ENCODE data around the gene TEX29.

TEX29 gene

DNA sequence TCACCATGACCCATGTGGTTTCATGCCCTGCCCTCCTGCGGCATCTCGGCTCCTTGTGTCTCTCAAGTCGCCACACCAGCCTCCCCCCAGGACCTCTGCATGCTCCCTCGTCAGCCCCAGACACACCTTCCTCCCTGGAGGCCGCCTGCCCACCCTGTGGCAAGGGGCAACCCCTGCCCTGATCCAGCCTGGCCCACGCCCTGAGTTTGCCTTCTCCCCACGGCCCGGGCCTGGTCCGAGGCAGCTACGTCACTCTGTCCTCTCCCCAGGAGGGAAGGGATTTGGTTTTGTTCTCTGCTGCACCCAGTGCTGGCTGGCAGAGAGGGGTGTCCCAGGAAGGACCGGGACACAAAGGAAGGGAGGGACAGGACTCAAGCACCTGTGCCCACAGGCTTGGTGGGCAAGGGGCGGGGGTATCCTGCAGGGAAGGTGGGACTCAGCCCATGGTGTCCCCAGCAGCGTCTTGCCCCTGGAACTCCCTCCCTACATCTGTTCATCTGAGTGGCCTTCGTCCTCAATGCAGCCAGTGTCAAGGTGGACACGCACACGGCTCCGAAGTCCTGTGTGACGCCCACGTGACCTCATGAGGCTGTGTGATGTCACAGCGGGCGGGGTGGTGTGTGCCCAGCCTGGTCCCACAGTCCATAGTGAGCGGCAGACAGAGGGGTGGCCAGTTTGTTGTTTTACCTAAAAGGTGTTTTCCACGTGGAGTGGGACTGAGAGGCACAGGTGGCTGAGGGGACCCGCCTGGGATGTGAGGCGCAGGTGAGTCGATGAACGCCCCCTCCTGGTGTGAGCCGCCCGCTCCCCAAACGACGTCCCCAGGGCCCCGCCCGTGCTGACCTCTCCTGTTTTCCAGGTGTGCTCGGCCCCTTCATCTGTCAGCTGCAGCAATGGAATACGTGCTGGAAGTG, at the start of gene TEX29:
TSS of gene TEX29 (plus strand) at position 645 of the 914 bp plus-strand sequence. CDS start at position 894, 249 bp downstream.
- H3K4me1 Mint-ChIP-seq (ENCODE audit: low read depth), result peaks cover 2% of the 10 kb centered on the region

DNA sequence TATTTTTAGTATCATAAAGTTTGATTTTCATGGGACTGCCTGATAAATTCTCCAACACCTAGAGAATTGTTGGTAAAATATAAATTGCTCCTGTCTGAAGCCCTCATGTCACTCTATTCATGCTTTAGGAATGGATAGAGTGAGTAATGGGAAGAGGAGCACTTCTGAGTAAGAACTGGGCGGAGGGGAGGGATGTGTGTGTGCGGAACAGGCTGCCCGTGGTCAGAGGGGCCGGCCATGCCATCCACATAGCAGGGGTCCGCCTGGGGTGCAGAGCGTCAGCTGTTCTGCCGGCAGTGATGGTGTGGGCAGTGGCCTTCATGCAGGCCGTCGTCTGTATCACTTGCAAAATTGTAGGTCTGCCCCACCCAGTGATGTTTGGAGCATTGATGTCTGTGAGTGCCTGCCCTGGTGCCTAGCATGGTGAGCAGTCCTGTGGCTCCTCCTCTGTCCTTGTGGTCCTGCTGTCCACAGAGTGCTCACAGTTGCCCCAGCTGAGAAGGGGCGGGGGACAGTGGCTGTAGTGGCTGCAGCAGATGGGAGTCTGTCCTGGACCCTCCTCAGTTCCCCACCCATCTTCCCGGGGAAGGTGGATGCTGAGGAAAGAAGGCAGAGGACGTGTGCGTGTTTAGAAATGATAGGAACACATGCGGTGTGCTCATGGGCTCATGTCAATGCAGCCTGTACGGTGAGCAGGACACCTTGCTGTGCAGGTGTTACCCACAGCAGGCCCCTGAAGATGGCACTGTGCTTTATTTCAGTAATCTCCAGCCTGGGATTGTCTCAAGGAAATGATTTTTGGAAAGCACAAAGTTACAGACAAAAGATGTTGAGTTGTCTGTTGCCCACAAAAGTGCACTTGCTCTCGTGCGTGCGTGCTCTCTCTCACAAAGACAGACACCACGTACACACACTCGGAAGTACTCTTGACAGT, 49.4 kb upstream of the TEX29 start:
- peaks cover 48% of the 10 kb centered on the region for H3K36me3 Mint-ChIP-seq (ENCODE audit: low read depth)
- no peaks in the 10 kb centered on the region for H3K9me3 Mint-ChIP-seq
- peaks cover 18% of the 10 kb centered on the region for H3K4me1 Mint-ChIP-seq (ENCODE audit: low read depth)
- H3K27me3 Mint-ChIP-seq (ENCODE audit: low read depth), result no peaks in the 10 kb centered on the region
- no peak overlapping the region for H3K4me3 Mint-ChIP-seq
- DNase-seq (ENCODE audit: low spot score), result no peak
- no peak overlapping the region for H3K27ac Mint-ChIP-seq

More for the DNA sequence above, at the start of gene TEX29:
- Mint-ChIP-seq H3K9me3 (no peaks in the 10 kb centered on the region), H3K27me3 (ENCODE audit: low read depth) (no peaks in the 10 kb centered on the region), H3K36me3 (ENCODE audit: low read depth) (no peaks in the 10 kb centered on the region), H3K27ac (no peak within 1 kb of the TSS), H3K4me3 (no peak within 1 kb of the TSS)
- DNase-seq (ENCODE audit: low spot score), result no peak

DNA sequence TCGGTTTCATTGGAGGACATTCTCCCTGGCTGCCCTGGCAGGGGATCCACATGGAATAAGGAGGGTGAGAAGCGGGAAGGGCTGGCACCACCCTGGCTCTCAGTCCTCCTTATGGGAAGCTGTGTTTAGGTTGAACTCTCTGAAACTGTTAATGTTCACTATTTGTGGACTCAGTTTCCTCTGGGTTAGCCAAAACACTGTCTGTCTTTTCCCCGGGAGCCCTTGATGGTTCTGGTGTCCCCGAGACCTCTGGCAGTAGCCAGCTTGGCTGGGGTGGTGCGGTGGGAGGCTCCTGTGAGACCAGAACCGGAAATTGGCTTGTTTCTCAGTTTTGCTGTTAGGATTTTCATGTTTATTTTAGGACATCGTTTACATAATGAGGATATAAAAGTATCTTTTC, 48.3 kb upstream of the TEX29 start:
- DNase-seq (ENCODE audit: low spot score), result no peak
- Mint-ChIP-seq H3K4me1 (ENCODE audit: low read depth) (peaks cover 25% of the 10 kb centered on the region), H3K27me3 (ENCODE audit: low read depth) (no peaks in the 10 kb centered on the region), H3K27ac (no peak overlapping the region), H3K4me3 (no peak overlapping the region), H3K9me3 (no peaks in the 10 kb centered on the region), H3K36me3 (ENCODE audit: low read depth) (peaks cover 53% of the 10 kb centered on the region)

DNA sequence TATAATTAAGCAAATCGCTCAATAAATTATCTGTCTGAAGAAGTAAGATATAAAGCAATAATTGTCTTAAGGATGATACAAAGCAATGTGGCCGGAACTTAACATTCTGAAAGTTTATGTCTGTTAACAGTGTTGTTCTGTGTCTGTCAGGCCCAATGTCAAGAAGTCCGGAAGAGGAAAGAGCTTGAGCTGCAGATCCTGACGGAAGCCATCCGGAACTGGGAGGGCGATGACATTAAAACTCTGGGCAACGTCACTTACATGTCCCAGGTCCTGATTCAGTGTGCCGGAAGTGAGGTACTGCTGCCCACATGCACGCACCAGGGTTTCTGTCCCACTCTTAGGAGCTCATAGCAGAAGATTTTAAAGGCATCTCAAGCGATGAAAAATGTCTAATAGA, 45.1 kb upstream of the TEX29 start:
- DNase-seq (ENCODE audit: low spot score), result no peak
- peak overlapping the region; percentile 35 for H3K27ac Mint-ChIP-seq
- H3K4me3 Mint-ChIP-seq, result no peak overlapping the region

DNA sequence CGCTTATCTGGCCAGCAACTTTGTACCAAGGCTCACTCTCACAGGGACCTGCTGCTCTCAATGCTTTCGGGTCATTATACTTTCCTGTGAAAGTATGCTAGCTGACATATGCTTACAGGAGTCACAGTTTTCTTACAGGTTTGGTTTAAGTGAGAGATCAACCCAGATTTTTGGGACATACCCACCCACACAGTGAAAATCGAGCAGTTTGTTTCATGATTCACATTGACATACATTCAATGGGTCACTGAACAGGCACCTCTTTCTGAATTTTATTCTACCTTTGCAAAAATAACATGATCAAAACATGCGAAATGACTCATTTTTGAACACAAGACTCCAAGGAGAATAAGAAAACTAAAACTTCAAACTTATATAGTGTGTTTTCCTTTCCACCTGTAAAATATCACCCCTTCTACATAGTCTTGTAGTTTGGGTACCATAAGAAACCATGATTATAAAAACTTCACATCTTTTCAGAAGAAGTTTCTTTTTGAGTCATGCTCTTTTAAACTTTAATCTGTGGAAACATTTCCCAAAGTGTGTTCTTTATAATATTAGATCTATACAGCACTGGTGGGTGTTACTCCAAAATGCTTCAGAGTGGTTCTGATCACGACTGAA, 44.3 kb upstream of the TEX29 start:
- DNase-seq (ENCODE audit: low spot score), result no peak
- Mint-ChIP-seq H3K27ac (peak overlapping the region; percentile 35), H3K27me3 (ENCODE audit: low read depth) (no peaks in the 10 kb centered on the region), H3K9me3 (no peaks in the 10 kb centered on the region), H3K4me3 (no peak overlapping the region), H3K36me3 (ENCODE audit: low read depth) (peaks cover 61% of the 10 kb centered on the region), H3K4me1 (ENCODE audit: low read depth) (peaks cover 25% of the 10 kb centered on the region)

More for the DNA sequence above, 45.1 kb upstream of the TEX29 start:
- Mint-ChIP-seq H3K4me1 (ENCODE audit: low read depth) (peaks cover 26% of the 10 kb centered on the region), H3K36me3 (ENCODE audit: low read depth) (peaks cover 59% of the 10 kb centered on the region), H3K9me3 (no peaks in the 10 kb centered on the region), H3K27me3 (ENCODE audit: low read depth) (no peaks in the 10 kb centered on the region)

DNA sequence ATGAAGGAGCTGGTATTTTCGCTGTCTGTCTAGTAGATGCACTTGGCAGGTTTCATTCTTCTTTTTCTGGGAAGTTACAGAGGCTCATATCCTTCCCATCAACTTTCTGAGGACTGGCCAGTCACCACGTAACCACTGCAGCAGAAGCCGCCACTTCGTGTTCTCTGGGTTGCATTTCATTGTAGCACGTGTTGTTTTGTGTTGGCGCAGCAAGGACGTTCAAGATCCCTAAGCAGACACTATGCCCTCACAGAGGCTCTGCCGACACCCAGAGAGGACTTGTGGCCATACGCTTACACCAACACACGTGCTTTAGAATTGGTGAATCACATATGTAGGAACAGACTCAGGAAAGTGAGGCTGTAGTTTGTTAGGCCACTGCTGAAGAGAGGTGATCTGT, 42.2 kb upstream of the TEX29 start:
- Mint-ChIP-seq H3K36me3 (ENCODE audit: low read depth) (peaks cover 62% of the 10 kb centered on the region), H3K9me3 (no peaks in the 10 kb centered on the region), H3K4me3 (no peak overlapping the region), H3K27me3 (ENCODE audit: low read depth) (no peaks in the 10 kb centered on the region), H3K4me1 (ENCODE audit: low read depth) (peaks cover 25% of the 10 kb centered on the region), H3K27ac (peak overlapping the region; percentile 79)
- no peak for DNase-seq (ENCODE audit: low spot score)

DNA sequence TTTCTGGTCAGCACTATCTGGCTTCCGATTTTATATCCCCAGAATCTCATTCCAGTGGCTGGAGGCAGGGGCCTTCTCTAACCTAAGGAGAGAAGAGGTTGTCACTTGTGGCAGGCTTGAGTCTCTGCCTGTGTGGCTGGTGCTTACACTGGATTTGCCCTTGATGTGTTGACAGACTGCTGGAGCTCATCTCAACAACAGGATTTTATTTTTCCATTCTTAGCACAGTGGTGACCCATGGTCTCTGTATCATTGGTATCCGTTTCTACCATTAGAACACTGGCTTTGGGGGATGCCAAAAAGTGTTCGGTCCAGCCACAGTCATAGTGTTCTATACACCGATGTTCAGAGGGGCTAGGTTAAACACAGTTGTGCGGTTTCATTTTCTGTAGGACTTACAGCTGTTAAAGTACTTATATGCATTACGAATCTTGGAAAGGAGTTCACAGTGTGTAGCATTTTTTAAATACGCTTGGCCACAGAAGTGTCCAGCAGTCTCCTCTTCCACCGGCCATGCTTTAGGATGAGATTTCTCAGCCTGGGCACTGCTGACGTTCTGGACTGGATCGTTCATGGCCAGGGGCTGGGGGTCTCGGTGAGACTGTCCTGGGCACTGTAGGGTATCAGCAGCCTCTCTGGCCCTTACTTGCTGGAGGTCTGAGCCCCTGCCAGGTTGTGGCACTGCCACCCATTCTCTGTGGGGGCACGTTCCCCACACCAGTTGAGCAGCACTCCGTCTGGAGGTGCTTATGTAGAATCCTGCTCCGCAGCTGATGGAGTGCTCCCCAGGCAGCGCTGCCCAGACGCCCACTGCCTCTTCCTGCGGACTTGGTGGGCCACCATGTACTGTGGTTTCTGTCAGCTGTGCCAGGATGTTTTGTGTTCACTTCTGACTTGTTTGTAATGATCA, 41.4 kb upstream of the TEX29 start:
- peaks cover 25% of the 10 kb centered on the region for H3K4me1 Mint-ChIP-seq (ENCODE audit: low read depth)
- DNase-seq (ENCODE audit: low spot score), result no peak
- no peaks in the 10 kb centered on the region for H3K27me3 Mint-ChIP-seq (ENCODE audit: low read depth)
- peaks cover 67% of the 10 kb centered on the region for H3K36me3 Mint-ChIP-seq (ENCODE audit: low read depth)
- H3K4me3 Mint-ChIP-seq, result no peak overlapping the region
- no peaks in the 10 kb centered on the region for H3K9me3 Mint-ChIP-seq
- no peak overlapping the region for H3K27ac Mint-ChIP-seq

DNA sequence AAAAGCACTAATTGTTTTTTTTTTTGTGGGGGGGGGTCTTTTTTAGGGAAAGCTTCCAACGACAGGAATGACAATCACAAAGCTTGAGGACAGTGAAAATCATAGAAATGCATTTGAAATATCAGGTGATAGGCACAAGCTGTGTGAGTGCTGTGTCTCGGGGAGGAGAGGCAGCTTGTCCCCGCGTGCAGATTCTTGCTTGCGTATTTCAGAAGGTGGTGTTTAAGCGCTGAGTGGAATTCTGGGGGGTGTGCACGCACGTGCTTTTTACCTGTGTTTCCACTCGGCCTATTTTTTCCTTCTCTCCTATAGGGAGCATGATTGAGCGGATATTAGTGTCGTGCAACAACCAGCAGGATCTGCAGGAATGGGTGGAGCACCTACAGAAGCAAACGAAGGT, 40.2 kb upstream of the TEX29 start:
- H3K36me3 Mint-ChIP-seq (ENCODE audit: low read depth), result peaks cover 64% of the 10 kb centered on the region
- no peaks in the 10 kb centered on the region for H3K27me3 Mint-ChIP-seq (ENCODE audit: low read depth)
- H3K27ac Mint-ChIP-seq, result no peak overlapping the region
- peaks cover 22% of the 10 kb centered on the region for H3K4me1 Mint-ChIP-seq (ENCODE audit: low read depth)
- DNase-seq (ENCODE audit: low spot score), result no peak
- H3K9me3 Mint-ChIP-seq, result no peaks in the 10 kb centered on the region
- H3K4me3 Mint-ChIP-seq, result no peak overlapping the region

DNA sequence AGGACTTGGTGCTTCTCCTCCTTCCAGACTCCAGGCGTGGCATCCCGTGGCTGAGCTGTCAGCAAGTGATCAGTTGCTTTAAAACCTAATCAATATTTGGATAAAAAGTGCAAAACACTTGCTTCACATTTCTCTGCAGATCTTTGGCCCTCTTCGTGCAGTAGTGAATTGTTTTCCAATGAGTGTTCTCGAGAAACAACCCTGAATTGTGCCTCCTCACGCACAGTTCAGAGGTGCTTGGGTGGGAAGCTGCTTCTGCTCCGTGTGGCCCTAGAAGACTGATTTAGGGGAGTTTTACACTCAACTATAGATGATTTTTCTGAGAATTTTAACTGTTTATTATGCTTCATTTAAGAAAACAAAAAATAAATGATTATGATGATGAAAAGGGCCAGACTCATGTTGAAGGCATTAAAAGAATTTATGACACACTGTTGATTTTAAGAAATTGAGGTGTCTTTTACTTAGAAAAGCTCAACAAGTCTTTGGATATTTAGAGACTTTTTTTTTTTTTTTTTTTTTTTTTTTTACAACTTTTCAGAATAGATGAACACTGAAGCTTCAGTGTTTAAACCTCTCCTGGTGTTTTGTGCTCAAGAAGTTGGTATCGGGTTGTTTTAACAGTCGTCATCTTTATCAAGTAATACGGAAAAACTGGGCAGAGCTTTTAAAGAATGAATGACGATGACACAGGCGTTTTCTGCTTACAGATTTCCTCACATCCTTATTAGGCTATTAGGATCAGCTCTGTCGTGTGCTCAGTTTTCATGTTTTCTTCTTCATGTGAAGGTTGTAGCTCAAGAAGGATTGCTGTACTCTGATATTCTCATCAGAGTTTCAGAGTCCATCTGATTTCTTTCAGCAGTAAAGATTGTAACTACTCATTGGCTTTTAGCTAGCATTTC, 39.5 kb upstream of the TEX29 start:
- no peak overlapping the region for H3K4me3 Mint-ChIP-seq
- H3K36me3 Mint-ChIP-seq (ENCODE audit: low read depth), result peaks cover 60% of the 10 kb centered on the region
- H3K9me3 Mint-ChIP-seq, result no peaks in the 10 kb centered on the region
- peaks cover 17% of the 10 kb centered on the region for H3K4me1 Mint-ChIP-seq (ENCODE audit: low read depth)
- no peak overlapping the region for H3K27ac Mint-ChIP-seq
- no peaks in the 10 kb centered on the region for H3K27me3 Mint-ChIP-seq (ENCODE audit: low read depth)
- DNase-seq (ENCODE audit: low spot score), result no peak

DNA sequence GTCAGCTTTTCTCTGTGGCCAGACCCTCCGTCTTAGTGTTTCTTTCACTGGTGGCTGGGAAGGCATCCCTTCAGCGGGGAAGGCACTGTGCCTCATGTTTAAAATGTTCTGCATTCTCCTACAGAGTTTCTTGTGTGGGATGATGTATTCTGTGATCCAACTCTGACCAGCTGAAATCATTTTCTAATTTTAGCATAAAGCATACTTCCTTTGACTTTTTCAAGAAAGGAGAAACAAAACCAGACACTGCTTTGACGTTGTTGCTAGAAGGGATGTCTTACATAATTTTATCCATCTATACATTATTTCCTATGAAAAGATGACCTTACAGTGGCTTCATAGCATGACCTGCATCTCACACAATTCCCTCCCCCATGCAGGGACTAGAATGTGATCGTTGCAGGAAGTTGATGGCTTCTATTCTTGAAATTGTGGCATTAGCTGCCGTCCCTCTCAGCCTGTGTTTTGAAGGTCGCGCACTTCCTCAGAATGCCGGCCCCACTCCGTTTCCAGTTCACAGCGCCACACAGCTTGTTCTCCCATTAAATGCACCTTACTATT, 38.6 kb upstream of the TEX29 start:
- Mint-ChIP-seq H3K27me3 (ENCODE audit: low read depth) (no peaks in the 10 kb centered on the region), H3K4me3 (no peak overlapping the region), H3K9me3 (no peaks in the 10 kb centered on the region), H3K27ac (no peak overlapping the region), H3K4me1 (ENCODE audit: low read depth) (peaks cover 10% of the 10 kb centered on the region), H3K36me3 (ENCODE audit: low read depth) (peaks cover 59% of the 10 kb centered on the region)
- no peak for DNase-seq (ENCODE audit: low spot score)

DNA sequence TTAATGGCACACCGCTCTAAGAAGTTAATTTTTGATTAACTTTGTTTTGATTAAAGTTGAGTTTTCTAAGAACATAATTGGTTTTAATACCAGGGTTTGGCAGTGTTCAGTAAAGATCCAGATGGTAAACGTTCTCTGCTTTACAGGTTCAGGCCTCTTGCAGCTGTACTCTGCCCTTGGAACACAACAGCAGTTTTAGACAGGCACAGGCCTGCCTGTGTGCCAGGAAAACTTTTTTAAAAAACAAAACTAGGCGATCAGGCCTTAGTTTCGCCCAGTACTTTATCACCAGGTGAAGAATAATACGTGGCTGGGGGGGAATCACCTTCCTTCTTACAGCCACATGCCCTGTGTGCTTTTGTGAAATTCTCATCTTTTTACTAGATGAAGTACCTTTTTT, 38.0 kb upstream of the TEX29 start:
- no peak overlapping the region for H3K4me3 Mint-ChIP-seq
- no peak overlapping the region for H3K27ac Mint-ChIP-seq
- DNase-seq (ENCODE audit: low spot score), result no peak
- H3K36me3 Mint-ChIP-seq (ENCODE audit: low read depth), result peaks cover 59% of the 10 kb centered on the region
- H3K4me1 Mint-ChIP-seq (ENCODE audit: low read depth), result peaks cover 5% of the 10 kb centered on the region
- no peaks in the 10 kb centered on the region for H3K27me3 Mint-ChIP-seq (ENCODE audit: low read depth)
- no peaks in the 10 kb centered on the region for H3K9me3 Mint-ChIP-seq

DNA sequence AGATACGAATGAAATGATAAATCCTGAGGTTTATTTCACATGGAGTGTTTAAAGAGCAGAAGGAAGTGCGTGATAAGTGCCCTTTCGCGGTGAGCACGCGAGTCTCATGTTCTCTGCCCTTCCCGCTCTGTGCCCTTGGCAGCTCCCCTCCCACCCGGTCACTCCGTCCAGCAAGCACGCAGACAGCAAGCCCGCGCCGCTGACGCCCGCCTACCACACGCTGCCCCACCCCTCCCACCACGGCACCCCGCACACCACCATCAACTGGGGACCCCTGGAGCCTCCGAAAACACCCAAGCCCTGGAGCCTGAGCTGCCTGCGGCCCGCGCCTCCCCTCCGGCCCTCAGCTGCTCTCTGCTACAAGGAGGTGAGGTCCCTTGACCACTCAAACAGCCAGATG, 37.4 kb upstream of the TEX29 start:
- Mint-ChIP-seq H3K36me3 (ENCODE audit: low read depth) (peaks cover 59% of the 10 kb centered on the region), H3K4me1 (ENCODE audit: low read depth) (peaks cover under 1% of the 10 kb centered on the region), H3K27me3 (ENCODE audit: low read depth) (no peaks in the 10 kb centered on the region), H3K4me3 (no peak overlapping the region), H3K27ac (no peak overlapping the region), H3K9me3 (no peaks in the 10 kb centered on the region)
- no peak for DNase-seq (ENCODE audit: low spot score)
